Hepatic stellate cell (primary cell): Measurements from ENCODE around the gene RNF214.

Source experiments
- DNase-seq: peaks from one replicate; pipeline ENCODE4 v3.0.0; 2011; ENCODE audit warnings: low spot score

Gene RNF214

DNA sequence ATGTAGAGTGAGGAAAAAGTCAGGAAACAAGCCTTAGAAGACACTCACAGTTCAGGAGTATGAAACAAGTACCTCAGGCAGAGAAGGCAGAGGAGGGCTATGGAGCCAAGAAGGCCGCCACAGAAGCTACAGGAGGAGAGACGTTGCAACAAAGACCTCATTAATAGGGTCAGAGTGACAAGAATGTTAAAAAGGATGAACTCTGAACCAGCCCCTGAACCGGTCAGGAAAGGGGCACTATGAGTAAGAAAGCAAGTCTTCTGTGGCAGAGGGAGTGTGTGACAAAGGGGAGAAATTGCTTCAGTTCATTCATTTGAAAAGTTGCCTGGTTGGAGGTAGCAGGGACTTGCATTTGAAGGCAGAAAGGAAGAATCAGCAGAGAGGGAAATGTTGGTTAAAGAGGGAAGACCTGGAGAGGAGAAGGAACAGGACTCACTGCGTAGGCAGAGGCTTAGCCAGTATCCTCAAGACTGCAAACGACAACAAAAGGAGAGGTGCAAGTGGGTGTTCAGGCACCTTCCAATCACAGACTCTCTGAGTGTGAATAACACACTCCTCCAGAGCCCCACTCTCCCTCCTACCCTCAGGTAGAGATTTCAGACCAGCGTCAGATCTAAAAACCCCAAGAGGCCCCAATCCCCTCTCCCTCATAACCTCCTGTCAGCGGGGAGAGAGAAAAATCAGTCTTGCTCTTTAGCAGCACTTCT lies 17.9 kb upstream of the RNF214 start:
- DNase-seq, result no peak

- DNase-seq, result no peak
These were observed 15.1 kb upstream of the RNF214 start for GRCh38 chr11:117217141-117218084.

DNA sequence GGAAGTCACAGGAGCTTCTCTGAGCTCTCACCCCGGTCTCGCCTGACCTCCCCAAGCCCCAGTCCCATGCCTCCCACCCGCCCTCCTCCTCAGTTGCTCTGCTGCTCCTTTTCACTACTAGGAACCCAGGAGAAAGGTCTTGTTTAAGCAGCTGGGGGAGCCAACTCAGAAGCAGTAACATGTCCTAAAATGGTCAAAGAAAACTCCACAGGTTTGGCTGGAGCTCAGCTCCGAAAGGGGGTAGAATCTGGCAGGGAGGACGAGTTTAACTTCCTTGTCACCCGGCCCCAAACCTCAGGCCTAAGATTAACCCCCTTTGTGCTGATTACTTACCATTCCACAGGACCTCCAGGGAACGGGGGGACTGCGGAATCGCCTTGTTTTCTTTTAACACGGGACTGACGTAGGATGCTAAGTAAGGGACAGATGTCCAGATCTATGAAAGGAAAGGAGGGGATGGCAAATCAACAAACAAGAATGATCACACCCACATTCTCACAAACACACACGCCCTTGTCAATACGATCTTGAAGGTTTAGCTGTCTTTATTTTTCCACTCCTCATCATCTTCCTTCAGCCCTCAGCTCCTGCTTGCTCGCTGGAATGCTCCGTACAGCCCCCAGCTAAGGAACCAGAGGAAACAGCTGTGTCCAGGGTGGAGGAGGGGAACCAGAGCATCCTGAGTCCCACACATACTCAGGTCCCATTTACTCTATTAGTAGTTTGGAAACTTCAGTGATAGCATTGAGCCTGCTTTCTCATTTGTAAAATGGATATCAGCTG lies 14.1 kb upstream of the RNF214 start:
- DNase-seq, result no peak

DNA sequence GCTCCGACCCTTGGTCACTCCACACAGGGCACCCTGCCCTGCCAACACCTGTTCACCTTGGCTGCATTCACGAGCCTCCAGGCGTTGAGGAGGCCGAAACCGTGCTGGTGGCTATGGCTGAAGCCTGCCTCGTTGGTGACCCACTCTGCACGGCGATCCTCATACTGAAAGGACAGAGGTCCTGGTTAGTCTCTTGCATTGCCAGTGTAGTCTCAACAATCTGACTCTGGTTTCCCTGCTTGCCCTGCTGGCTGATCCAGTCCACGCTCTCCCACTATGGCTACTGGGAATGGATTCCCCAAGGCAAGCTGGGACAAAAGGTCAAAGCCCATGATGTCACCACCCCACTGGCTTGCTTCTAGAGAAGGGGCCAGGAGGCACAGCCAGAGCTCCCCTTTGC lies 13.5 kb upstream of the RNF214 start:
- no peak for DNase-seq

GRCh38 chr11:117219455-117219854 lies 13.0 kb upstream of the RNF214 start:
- DNase-seq, result no peak

DNA sequence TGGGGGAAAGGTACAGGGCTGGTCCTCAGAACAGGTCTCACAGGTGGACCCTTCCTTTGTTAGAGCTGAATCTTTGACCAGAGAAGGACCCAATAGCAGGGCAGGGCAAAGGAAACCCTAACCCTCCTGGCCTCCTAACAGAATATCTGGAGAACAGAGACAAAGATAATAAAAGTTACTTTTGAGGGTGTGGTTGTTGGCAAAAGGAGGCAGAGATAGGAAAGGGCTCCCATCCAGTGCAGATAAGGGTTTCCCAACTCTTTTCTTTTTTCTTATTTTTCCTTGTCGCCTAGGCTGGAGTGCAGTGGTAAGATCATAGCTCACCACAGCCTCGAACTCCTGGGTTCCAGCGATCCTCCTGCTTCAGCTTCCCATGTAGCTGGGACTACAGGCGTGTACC lies 12.5 kb upstream of the RNF214 start:
- no peak for DNase-seq

DNA sequence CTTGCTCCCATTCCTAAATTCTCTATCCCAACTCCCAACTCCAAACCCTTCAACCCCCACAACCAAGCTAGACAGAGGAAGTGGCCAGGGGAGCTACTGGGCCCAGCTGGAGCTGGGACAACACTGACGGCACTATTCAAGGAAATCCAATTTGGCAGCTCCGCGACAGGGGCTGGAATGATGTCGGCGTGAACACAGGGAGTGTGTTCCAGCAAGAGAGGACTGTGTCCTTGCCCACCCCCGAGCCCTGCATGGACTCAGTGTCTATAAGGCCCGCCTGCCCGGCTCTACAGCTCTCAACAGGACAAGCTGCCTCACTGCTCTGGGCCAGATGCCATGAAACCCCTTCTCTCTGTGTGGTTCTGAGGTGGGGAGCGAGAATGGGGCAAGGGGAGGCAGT lies 11.9 kb upstream of the RNF214 start:
- DNase-seq, result no peak

DNA sequence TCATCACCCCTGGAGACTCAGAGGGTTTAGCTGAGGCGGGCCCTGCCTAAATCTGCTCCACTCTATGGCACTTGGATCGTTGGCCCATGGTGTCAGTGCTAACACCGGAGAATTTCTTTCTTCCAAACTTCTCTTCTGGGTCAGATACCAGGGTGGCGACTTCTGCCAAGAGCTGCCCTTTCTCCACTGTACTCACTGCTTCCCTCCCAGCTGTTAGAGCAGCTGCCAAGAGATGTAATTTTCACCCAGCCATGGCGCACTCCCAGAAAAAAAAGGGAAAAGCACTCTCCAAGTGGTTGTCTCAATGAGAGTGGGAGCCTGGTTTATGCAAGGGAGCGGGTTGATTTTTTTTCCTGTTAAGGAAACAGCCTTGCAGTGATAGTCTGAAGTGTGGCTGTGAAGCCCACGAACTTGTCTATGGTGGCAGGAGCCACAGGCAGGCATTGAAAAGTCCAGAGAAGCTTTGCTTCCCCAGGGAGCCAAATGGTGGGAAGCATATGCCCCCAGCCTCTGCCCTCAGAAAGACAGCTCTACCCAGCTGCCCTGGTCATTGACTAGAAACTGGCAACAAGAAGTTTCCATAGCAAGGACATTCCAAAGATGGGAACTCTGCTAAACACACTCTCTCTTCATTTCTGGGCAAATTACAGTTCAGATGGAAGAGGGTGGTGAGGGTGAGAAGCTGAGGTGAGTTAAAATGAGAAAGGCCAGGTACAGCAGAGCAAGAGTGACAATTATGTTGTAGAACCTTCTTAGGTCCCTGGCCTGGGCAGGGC lies 11.3 kb upstream of the RNF214 start:
- DNase-seq, result no peak

- DNase-seq, result no peak
These were observed 10.5 kb upstream of the RNF214 start for GRCh38 chr11:117221775-117222517.

- DNase-seq, result no peak
These were observed 9.3 kb upstream of the RNF214 start for GRCh38 chr11:117222991-117223740.

GRCh38 chr11:117223741-117224689 lies 8.5 kb upstream of the RNF214 start:
- no peak for DNase-seq

DNA sequence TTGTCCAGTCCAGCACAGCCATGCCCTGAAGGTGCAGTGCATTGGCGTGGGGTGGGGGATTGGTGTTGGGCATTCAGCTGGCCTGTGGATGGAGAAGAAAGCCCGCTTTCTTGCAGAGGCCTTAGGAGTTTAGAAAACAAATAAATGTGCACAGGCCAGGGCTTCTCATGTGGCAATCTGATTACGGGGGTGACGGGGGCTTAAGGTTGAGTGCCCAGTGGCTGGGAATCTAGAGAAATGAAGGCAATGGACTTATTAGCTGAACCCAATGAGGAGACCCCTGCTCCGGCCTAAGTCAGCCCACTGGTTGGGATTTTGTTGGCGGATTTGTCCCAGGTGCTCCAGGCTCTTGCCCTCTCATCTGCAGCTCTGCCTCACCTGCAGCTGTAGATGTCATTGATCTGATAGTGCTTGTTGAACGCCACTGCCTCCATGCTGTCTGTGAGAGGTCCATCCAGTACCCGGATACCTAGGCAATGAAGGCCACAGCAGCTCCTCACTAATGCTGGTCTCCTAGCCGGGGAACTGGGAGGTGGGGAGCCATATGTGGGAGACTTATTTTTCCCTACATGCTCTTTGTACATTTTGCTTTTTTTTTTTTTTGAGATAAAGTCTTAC lies 6.8 kb upstream of the RNF214 start:
- no peak for DNase-seq

DNA sequence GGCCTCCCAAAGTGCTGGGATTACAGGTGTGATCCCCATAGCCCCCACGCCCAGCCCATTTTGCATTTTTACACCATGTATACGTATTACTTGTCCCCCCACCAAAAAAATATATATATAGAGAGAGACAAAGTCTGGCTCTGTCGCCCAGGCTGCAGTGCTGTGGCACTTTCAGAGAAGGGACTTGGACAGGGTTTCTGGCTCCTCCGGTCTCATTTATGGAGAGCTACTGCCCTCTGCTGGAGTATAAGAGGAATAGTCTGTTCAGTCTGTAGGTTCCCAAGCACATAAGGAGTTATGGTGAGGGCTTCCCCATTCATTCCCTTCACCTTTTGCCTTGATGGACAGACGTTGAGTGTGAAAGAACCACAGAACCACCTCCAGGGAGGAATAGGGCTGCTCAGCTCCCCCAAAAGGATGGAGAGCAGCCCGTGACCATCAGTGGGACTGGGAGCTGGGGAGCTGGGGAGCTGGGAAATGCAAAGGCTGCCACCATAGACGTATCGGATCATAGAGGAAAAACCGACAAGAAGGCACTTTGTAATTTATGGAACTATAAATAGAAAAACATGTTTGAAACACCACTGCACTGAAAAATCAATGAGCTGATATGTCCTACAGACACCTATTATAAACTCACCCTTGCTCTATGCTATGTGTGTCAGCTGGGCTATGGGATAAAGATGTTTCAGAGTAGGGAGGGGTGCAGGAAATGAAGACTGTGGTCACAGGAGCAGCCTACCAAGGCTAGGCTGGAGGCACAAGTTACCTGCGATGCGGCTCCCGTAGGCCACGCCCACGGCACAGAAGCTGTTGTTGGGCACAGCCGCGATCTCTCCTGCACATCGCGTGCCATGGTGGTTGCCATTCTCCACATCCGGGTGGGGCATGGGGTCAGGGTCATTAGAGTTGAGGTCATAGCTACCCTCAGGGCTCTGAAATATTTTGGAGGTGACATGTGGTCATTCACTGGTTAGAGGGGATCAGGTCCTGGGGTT lies 5.8 kb upstream of the RNF214 start:
- DNase-seq, result peak; percentile 82

DNA sequence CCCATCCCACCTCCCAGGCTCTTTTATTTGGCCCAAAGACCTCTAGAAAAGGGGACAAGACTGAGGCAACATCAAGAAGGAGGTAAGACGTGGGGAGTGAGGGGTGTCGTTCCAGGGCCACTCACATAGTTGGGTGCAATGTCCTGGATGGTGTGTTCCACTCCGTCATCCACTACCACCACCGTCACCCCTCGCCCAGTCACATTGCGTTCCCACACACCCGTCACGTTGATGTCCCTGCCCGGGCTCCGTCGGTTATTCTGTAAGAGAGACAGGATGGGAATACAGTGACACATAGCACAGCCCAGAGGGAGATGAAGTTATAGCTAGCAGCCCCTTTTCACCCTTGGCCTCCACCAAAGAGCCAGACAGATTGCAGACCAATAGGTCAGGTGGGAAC lies 4.4 kb upstream of the RNF214 start:
- no peak for DNase-seq

GRCh38 chr11:117229411-117229810 lies 3.1 kb upstream of the RNF214 start:
- no peak for DNase-seq

GRCh38 chr11:117229931-117230285 lies 2.6 kb upstream of the RNF214 start:
- no peak for DNase-seq

DNA sequence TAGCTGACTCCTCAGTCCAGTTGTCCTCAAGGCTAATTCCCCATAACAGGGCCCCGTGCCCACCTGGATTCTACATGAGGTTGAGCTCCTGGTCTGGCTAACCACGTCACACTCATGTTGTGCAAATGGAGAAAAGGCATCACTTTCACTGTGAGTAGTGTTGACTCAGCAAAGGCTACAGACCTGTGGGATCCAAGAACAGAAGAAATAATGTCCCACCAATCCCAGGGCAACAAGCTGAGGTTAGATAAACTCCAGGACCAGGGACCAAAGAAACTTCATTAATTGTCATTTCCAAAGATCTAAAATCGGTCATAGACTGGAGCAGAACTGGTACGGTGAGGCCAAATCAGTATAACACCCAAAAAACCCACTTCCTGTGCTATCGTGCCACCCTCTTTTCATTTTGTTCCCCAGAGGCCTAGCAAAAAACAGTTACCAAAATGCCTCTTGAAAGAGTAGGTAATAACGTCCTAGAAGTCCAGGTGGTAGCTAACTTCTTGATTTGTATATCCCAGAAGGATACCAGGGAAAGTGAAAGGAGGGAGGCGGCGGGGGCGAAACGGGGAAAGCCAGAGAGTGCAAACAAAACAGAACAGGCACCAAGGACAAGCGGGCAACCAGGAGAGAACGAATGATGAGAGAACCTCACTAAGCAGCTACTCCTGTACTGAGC lies 2.0 kb upstream of the RNF214 start:
- no peak for DNase-seq
